A549 (cell line): ENCODE data around the gene TNIK.

Experiments
- MAFK ChIP-seq: fragments of 450-650 bp; IDR thresholded peaks from 2 replicates; pipeline ENCODE4 v1.6.1; 2014; ENCODE audit not compliant: partially characterized antibody
- NPAS2 ChIP-seq: fragments of 250-450 bp; sonication (Bioruptor Pico); IDR thresholded peaks from 2 replicates; pipeline ENCODE4 v1.8.0; 2022; ENCODE audit warnings: mild to moderate bottlenecking, moderate library complexity, borderline replicate concordance
- POLR2A ChIP-seq: IDR thresholded peaks from 2 replicates; pipeline ENCODE4 v1.6.1; 2012; ENCODE audit warnings: mild to moderate bottlenecking, low read length
- RAD21 ChIP-seq, 2 experiments: fragments of >200 bp in 1 of 2; sonication (Bioruptor Twin) in 1 of 2; formaldehyde crosslinking in 1 of 2; IDR thresholded peaks in 1 of 2; conservative IDR thresholded peaks in 1 of 2; 2 replicates in 1 of 2; 3 replicates in 1 of 2; pipeline ENCODE4 v1.6.1; 2012 to 2018; ENCODE audit warnings: inconsistent platforms in 1 of 2
- RFX5 ChIP-seq: fragments of 450-650 bp; IDR thresholded peaks from 2 replicates; pipeline ENCODE4 v1.7.1; 2014; ENCODE audit warnings: antibody characterized with exemption, mild to moderate bottlenecking, moderate library complexity
- ZFP36 ChIP-seq: fragments of 450-650 bp; IDR thresholded peaks from 2 replicates; pipeline ENCODE4 v1.6.1; 2014; ENCODE audit warnings: borderline replicate concordance; ENCODE audit not compliant: partially characterized antibody
- TF ChIP-seq, protein P1 (sequence below): fragments of >200 bp; sonication (Bioruptor Twin); formaldehyde crosslinking; IDR thresholded peaks from 3 replicates; pipeline ENCODE4 v1.5.1; 2016

DNA sequence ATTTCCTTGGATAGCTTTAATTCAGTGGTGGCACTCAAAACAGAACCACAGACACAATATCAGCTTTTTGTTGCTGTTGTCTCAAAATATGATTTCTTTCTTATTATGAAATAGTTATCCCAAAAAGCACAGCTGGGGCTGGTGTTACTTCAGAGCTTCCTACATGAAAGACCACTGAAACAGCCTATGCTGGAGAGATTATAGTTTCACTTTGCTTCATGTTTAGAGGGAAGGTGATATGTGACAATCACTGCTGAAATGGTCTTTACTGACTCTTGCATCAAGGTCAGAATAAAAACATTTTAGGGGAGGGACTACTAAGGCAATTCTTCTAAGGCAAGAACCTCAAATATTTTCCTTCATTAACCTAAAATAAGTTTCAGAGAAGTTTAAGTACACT lies 190.7 kb downstream of the TNIK start:
- TF ChIP-seq, protein P1, sequence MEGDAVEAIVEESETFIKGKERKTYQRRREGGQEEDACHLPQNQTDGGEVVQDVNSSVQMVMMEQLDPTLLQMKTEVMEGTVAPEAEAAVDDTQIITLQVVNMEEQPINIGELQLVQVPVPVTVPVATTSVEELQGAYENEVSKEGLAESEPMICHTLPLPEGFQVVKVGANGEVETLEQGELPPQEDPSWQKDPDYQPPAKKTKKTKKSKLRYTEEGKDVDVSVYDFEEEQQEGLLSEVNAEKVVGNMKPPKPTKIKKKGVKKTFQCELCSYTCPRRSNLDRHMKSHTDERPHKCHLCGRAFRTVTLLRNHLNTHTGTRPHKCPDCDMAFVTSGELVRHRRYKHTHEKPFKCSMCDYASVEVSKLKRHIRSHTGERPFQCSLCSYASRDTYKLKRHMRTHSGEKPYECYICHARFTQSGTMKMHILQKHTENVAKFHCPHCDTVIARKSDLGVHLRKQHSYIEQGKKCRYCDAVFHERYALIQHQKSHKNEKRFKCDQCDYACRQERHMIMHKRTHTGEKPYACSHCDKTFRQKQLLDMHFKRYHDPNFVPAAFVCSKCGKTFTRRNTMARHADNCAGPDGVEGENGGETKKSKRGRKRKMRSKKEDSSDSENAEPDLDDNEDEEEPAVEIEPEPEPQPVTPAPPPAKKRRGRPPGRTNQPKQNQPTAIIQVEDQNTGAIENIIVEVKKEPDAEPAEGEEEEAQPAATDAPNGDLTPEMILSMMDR: no peak
- TF ChIP-seq RAD21 (conservative IDR thresholded peaks at IDR 0.05 in 1 of 2, IDR thresholded peaks at IDR 0.05 in 1 of 2): no peak
- no peak for TF ChIP-seq MAFK
- TF ChIP-seq NPAS2 (CRISPR knock-in tag): no peak
- no peak for TF ChIP-seq ZFP36
- TF ChIP-seq POLR2A: no peak
- TF ChIP-seq RFX5: no peak
